Measurements from ENCODE around the gene P2RX6. TPM values are rescaled to one million over a fixed set of nuclear protein-coding genes. Genes with fewer than 3 reads are reported as not detected.

P2RX6 gene
- total and polyA plus RNA-seq, 2 donors (not counting 3 experiments of a cell fraction or from before 2014, with no cell fraction given): 0.06 TPM; not detected in 1

DNA sequence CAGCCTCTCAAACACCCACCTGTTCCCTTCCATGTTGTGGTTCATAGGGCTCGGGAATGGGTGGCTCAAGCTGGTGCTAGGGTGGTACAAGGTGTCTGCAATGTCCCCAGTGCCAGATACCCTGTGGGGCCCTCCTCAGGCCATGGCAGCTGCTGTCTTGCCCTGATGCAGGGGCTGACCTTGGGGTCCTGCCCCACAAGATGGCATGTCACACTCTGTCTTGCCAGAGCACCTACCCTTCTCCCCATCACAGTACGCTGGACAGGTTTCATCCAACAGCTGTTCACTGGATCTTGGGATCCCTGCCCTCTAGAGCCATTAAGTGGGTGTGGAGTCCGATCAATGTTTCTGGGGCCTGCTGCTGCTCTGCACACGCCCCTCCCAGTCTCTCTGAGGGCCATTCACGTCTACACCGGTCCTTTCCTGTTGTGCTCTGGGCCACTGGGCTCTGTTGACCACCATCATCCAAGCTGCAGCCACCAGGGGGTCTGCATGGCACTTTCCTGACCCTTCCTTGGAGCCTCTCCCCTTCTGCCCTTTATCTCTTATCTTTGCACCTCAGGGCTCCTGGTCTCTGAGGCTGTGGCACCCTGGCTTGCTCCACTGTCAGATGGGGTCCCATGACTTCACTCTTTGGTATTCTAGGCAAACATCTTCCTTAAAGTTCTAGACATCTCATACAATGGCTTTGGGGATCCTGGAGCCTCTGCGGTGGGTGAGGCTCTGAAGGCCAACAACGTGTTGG lies 37.9 kb downstream of the P2RX6 start:
- no peak for FAIRE-seq
- ChIA-PET POLR2A (no interaction called here), CTCF (no interaction called here)
- H2AFZ ChIP-seq (ENCODE audit: low read depth, low read length): no peak overlapping the region
- dilution Hi-C loops (cut with MboI; ENCODE audit: extremely low pct_ligation_motif_present, low sequenced_read_pairs) (no loop called here), intact Hi-C loops (cut with micrococcal nuclease) (no loop called here)
- H4K20me1 ChIP-seq (replicated peaks; ENCODE audit: control insufficient read depth, extremely low read depth, insufficient read depth, low read length): no peaks in the 10 kb centered on the region
- BruUV-seq (replicated peaks): no TSS peak
- no peak overlapping the region for H3K4me2 ChIP-seq (ENCODE audit: insufficient read depth, low read length)
- H3K27ac ChIP-seq (ENCODE audit: insufficient read depth, low read depth, low read length): no peak overlapping the region
- no peaks in the 10 kb centered on the region for H3K36me3 ChIP-seq (ENCODE audit: control insufficient read depth in 2 of 2, extremely low read depth in 1 of 2, insufficient read depth in 2 of 2, low read length in 2 of 2)
- peaks cover 3 to 7% of the 10 kb centered on the region in 2 experiments for H3K27me3 ChIP-seq (ENCODE audit: control insufficient read depth in 2 of 2, insufficient read depth in 2 of 2, low read length in 2 of 2)
- DNase-seq (ENCODE audit: low read depth, low spot score): no peak
- no peaks in the 10 kb centered on the region for H3K79me2 ChIP-seq (ENCODE audit: control insufficient read depth, insufficient read depth, low read length)
- H3K9me3 ChIP-seq (replicated peaks; ENCODE audit: control insufficient read depth, insufficient read depth, low read length): no peaks in the 10 kb centered on the region
- H3K9ac ChIP-seq (replicated peaks; ENCODE audit: extremely low read depth, insufficient read depth, low read length): no peak overlapping the region
- no peaks in the 10 kb centered on the region for H3K9me1 ChIP-seq (replicated peaks; ENCODE audit: control insufficient read depth, extremely low read depth, insufficient read depth, low read length)
- no peaks in the 10 kb centered on the region for H3K4me1 ChIP-seq (ENCODE audit: control insufficient read depth, extremely low read depth, insufficient read depth, low read length)
- TF ChIP-seq POLR2AphosphoS5 (IDR thresholded peaks at IDR 0.05; ENCODE audit: insufficient read depth, low read depth, low read length): no peak
- no peak overlapping the region for H3K4me3 ChIP-seq (replicated peaks in 1 of 3; ENCODE audit: insufficient read depth in 1 of 3, low read depth in 1 of 3, low read length in 3 of 3)

DNA sequence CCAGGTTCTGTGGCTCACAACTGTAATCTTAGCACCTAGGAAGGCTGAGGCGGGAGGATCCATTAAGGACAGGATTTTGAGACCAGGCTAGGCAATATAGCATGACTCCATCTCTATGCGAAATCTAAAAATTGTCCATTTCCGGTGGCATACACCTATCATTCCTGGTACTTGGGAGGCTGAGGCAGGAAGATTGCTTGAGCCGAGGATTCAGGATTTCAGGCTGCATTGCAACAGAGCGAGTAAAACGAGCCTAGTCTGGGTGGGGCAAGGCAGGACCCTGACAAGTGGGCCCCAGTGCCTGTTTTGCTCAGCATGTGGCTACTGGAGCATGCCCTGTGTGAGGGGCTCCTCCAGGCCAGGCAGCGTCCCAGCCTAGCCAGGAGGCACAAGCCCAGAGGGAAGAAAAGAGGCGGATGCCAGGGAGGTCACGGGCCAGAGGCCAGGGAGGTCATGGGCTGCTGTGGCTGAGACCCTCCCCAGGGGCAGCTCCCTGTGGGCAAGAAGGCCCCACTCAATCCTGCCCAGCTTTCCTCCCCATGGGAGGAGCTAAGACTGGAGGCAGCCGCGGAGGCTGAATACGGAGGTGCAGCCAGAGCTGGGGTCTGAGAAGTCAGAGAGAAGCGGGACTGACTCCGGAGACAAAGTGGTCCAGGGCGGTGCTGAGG lies 39.2 kb downstream of the P2RX6 start:
- no peak for TF ChIP-seq GATA2 (IDR thresholded peaks at IDR 0.05; ENCODE audit: insufficient read depth, insufficient read length, low read depth, low read length)
- no peak for TF ChIP-seq POLR2A (IDR thresholded peaks at IDR 0.05; ENCODE audit: low read depth, low read length)
- TF ChIP-seq, protein P1, sequence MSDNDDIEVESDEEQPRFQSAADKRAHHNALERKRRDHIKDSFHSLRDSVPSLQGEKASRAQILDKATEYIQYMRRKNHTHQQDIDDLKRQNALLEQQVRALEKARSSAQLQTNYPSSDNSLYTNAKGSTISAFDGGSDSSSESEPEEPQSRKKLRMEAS (IDR thresholded peaks at IDR 0.05; ENCODE audit: insufficient read depth, insufficient read length): no peak
- no peak for TF ChIP-seq FOS (IDR thresholded peaks at IDR 0.05; ENCODE audit: borderline replicate concordance, insufficient read depth, low read length)
- no peak for TF ChIP-seq EZH2 (IDR thresholded peaks at IDR 0.05; ENCODE audit: borderline replicate concordance, low read depth, low read length, severe bottlenecking)
- TF ChIP-seq, protein P2, sequence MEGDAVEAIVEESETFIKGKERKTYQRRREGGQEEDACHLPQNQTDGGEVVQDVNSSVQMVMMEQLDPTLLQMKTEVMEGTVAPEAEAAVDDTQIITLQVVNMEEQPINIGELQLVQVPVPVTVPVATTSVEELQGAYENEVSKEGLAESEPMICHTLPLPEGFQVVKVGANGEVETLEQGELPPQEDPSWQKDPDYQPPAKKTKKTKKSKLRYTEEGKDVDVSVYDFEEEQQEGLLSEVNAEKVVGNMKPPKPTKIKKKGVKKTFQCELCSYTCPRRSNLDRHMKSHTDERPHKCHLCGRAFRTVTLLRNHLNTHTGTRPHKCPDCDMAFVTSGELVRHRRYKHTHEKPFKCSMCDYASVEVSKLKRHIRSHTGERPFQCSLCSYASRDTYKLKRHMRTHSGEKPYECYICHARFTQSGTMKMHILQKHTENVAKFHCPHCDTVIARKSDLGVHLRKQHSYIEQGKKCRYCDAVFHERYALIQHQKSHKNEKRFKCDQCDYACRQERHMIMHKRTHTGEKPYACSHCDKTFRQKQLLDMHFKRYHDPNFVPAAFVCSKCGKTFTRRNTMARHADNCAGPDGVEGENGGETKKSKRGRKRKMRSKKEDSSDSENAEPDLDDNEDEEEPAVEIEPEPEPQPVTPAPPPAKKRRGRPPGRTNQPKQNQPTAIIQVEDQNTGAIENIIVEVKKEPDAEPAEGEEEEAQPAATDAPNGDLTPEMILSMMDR (IDR thresholded peaks at IDR 0.05; ENCODE audit: extremely low read depth in 1 of 2, insufficient read depth in 1 of 2, low read depth in 1 of 2, low read length in 2 of 2): no peak
- TF ChIP-seq MYC (IDR thresholded peaks at IDR 0.05; ENCODE audit: low read depth, low read length): no peak
- no peak for TF ChIP-seq POLR2AphosphoS5 (IDR thresholded peaks at IDR 0.05; ENCODE audit: insufficient read depth, low read depth, low read length)
- no peak for TF ChIP-seq JUN (IDR thresholded peaks at IDR 0.05; ENCODE audit: borderline replicate concordance, insufficient read depth, insufficient read length, low read depth)
- no TSS peak for BruUV-seq (replicated peaks)
- H3K79me2 ChIP-seq (ENCODE audit: control insufficient read depth, insufficient read depth, low read length): no peaks in the 10 kb centered on the region
- intact Hi-C loops (cut with micrococcal nuclease) (no loop called here), dilution Hi-C loops (cut with MboI; ENCODE audit: extremely low pct_ligation_motif_present, low sequenced_read_pairs) (no loop called here)
- H3K36me3 ChIP-seq (ENCODE audit: control insufficient read depth in 2 of 2, extremely low read depth in 1 of 2, insufficient read depth in 2 of 2, low read length in 2 of 2): no peaks in the 10 kb centered on the region
- H3K9me1 ChIP-seq (replicated peaks; ENCODE audit: control insufficient read depth, extremely low read depth, insufficient read depth, low read length): no peaks in the 10 kb centered on the region
- H3K27me3 ChIP-seq (ENCODE audit: control insufficient read depth in 2 of 2, insufficient read depth in 2 of 2, low read length in 2 of 2): peaks cover 3 to 7% of the 10 kb centered on the region in 2 experiments
- H2AFZ ChIP-seq (ENCODE audit: low read depth, low read length): no peak overlapping the region
- no peak overlapping the region for H3K4me2 ChIP-seq (ENCODE audit: insufficient read depth, low read length)
- POLR2A ChIA-PET: interaction anchor here (0.5 kb wide), 1 partner anchor 17 kb away, joined by 3 read pairs; no protein-coding TSS in a partner anchor
- FAIRE-seq (no peak), DNase-seq (ENCODE audit: low read depth, low spot score) (no peak)
- CTCF ChIA-PET: no interaction called here
- no peak overlapping the region for H3K9ac ChIP-seq (replicated peaks; ENCODE audit: extremely low read depth, insufficient read depth, low read length)
- no peaks in the 10 kb centered on the region for H3K9me3 ChIP-seq (replicated peaks; ENCODE audit: control insufficient read depth, insufficient read depth, low read length)
- no peak overlapping the region for H3K4me3 ChIP-seq (replicated peaks in 1 of 3; ENCODE audit: insufficient read depth in 1 of 3, low read depth in 1 of 3, low read length in 3 of 3)
- H4K20me1 ChIP-seq (replicated peaks; ENCODE audit: control insufficient read depth, extremely low read depth, insufficient read depth, low read length): no peaks in the 10 kb centered on the region
- no peak overlapping the region for H3K27ac ChIP-seq (ENCODE audit: insufficient read depth, low read depth, low read length)
- no peaks in the 10 kb centered on the region for H3K4me1 ChIP-seq (ENCODE audit: control insufficient read depth, extremely low read depth, insufficient read depth, low read length)

All from endothelial cell of umbilical vein (primary cell).